ENCODE results near the gene LRRC3C.
A peak's percentile ranks its signal among the peaks of the same experiment; 100 is the strongest.

Gene LRRC3C

GRCh38 chr17:39974433-39974832 is 46.9 kb downstream of the LRRC3C start:
- no peak for DNase-seq (ENCODE audit: low spot score)

GRCh38 chr17:39975801-39976200 is 48.3 kb downstream of the LRRC3C start:
- DNase-seq (ENCODE audit: low spot score) = no peak

- no peak for DNase-seq (ENCODE audit: low spot score)
Measured at GRCh38 chr17:39979016-39979670, 51.6 kb downstream of the LRRC3C start.

GRCh38 chr17:39979893-39980350 is 52.4 kb downstream of the LRRC3C start:
- DNase-seq (ENCODE audit: low spot score) = no peak

GRCh38 chr17:39980351-39981206 is 53.0 kb downstream of the LRRC3C start, which contains the start of gene PSMD3:
PSMD3 (plus strand) TSS chr17:39980807; CDS start chr17:39980971, 164 bp downstream.
- peak; percentile 98 for DNase-seq (ENCODE audit: low spot score)

GRCh38 chr17:39981207-39981741 is 53.7 kb downstream of the LRRC3C start:
- DNase-seq (ENCODE audit: low spot score) = no peak

GRCh38 chr17:39981766-39982375 is 54.3 kb downstream of the LRRC3C start:
- no peak for DNase-seq (ENCODE audit: low spot score)

GRCh38 chr17:39988206-39988810 is 60.8 kb downstream of the LRRC3C start:
- no peak for DNase-seq (ENCODE audit: low spot score)

GRCh38 chr17:39994448-39994847 is 66.9 kb downstream of the LRRC3C start:
- no peak for DNase-seq (ENCODE audit: low spot score)
